Erythroblast (primary cell): Measurements from ENCODE around the gene SLC38A1.

ENCODE experiments used
- GATA1 ChIP-seq: IDR thresholded peaks from 2 replicates; pipeline ENCODE4 v1.6.1; 2011; ENCODE audit warnings: low read depth, mild to moderate bottlenecking, control low read depth, low read length, moderate library complexity
- POLR2A ChIP-seq: IDR thresholded peaks from 2 replicates; pipeline ENCODE4 v1.6.1; 2011; ENCODE audit warnings: mild to moderate bottlenecking, low read length

GRCh38 chr12:46160101-46160980 lies 108.5 kb downstream of the SLC38A1 start:
- TF ChIP-seq POLR2A (no peak), GATA1 (no peak)
